Amygdala (tissue), 56 donors: ENCODE results near the gene MATCAP1.

Experiments used
- DNase-seq, 56 donors: peaks; one replicate each; lab custom pipeline; 2025; lab: John Stamatoyannopoulos, UW

Gene MATCAP1

DNA sequence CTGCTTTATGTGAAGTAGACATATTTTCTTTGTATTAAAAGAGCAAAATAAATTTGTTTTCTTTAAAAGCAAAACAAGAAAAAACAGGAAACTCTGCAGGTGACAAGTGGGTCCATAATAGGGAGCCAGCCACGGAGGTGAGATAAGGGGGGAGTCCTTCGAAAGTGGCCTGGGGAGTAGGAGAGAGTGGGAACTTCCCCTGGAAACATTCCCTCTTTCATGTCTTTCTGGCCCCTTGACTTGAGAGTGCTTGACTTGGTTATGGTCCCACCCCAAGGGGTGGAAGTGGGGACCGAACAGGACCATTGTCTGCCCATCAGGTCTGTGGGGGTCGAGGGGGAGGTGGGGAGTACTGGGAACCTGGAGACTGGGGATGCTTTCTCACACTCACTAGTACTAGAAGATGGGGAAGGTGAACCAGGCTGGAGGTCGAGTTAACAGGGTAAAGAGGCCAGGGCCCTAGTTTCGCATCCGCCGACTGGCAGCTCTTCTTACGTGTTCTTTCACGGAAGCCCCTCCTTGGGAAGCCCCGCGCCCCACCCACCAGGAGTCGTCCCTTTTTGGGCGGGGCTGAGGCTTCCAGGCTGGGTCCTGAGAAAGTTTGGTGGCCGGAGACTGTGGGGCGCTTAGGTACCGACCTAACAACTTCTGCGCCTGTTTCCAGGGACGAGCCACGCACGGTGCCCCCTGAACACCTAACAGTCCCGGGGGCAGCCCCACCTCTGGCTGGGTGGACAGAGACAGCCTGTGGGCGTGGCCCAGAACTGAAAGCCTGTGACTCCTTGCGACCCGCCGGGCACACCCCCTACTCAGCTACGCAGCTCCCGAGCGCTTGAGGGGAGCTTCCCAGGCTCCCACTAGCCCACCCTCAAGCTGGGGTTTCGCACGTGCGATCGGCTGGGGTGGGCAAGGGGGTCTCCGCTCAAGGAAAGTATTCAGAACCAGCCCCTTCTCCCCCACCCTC is 24.8 kb downstream of the MATCAP1 start:
- peak in 1 of 56 donors; percentile 42 for DNase-seq

DNA sequence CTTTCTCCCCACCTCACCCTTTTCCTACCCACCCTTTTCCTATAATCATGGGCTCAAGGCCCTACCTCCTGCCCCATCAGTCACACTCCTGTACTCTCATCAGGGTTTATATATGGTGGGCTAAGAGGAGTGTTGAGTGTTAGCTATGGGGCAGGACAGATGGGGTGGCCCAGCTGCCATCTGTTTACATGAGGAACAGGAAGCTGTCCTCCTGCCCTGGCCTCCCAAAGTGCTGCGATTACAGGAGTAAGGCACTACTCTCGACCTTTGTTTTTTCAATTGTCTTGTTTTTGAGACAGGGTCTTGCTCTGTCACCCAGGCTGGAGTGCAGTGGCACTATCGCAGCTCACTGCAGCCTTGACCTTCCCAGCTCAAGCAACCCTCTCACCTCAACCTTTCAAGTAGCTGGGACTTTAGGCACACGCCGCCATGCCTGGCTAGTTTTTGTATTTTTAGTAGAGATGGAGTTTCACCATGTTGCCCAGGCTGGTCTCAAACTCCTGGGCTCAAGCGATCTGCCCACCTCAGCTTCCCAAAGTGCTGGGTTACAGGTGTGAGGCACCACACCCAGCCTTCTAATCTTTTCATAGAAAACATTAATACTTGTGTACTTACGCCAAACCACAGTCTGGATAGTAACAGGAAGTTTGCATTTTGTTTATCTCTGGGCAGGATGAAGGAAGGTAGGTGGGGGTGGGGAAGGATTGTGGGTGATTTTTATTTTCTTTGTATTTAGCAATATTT is 25.7 kb downstream of the MATCAP1 start:
- no peak for DNase-seq

DNA sequence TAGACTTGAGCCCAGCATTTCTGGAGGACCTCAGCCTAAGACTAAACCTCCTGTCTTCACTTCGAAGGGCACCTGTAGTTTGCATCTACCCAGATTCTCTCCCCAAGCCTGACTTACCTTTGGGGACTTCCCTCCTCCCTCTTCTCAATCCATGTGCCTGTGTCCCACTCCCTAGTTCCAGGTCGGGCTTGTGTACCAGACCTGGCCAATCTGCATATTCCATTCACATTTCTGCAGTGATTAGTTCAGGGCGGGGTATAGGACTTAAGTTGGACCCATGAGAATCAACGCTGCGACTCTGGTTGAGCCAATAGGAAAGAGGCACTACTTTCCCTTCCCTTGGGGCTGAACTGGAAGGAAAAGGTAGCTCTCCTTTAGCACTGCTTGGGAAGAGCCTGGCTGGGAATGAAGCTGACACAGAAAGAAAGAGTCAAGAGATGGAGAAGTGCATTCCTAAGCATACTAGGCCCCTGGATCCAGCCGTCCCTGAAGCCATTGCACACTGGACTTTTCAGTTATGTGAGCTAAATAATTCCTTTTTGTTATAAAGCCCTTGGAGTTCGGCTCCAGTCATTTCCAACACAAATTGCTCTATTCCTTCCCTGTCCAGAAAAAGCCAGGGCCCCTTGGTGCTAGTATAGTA is 26.5 kb downstream of the MATCAP1 start:
- DNase-seq: no peak

DNA sequence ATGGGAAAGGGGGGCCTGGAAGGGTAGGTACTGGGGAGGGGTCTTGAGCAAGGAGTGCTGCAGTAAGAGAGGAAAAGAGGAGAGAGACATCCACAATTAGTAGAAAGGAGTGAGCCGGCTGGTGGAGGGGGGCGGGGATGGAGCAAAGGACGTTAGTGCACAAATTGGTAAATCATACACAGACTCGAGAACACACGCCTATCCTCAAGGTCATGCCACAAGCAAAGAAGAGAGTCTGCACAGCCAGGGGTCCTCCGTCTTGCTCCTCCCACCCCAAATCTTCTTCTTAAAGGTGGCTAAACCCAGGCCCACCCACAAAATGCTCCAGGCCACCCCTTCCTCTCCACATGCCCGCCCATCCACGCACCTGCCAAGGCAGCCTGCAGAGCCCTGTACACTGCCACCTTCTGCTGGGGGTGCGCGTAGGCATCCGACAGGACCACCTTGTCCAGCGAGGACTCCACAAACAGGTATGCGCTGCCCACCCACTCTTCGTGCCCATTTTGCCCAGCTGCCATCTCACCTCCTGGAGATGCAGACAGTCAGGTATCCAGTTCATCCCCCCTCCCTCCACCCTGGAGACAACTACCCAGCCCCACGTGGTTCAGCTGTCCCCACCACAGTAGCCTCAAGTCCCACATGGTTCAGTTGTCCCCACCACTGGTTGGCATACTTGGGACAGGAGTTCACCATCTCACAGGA is 27.5 kb downstream of the MATCAP1 start:
- DNase-seq: no peak

DNA sequence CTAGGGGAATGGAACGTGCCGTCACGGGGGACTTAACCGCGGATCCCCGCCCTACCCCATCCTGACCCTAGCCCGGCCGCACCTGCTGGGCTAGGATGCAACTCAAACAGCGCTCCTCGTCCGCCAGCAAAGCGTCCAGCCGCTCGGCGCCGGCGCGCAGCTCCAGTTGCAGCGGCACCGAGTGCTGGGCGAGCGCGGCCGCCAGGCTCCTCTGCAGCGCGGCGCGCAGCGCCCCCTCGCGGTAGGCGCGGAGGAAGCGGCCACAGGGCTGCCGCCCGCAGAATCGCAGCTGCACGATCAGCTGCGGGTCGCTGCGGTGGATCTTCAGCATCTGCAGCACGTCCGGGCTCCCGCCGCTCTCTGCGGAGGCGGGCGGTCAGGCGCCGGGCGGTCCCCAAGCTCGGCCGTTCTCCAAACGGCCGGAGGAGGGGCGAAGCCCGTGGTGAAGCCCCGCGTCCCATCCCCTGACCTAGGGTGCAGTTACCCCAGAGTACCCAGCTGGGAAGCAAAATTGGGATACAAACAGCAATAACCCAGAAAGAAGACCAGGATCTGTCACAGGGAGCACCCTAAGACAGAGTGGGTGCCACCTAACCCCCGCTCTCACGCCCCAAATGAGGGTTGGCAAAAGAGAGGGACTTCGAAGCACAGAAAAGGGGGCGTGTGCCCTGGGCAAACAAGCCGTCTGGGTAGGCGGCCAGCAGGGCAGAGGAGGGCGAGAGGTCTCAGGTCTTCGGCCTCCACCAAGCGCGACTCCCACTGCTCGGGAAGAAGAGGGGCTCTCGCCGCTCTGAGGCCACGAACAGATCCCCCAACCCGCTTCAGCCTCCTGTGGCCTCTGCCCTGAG is 28.2 kb downstream of the MATCAP1 start:
- DNase-seq: peak in 47 of 56 donors; percentile 19 to 86 (median 59)

DNA sequence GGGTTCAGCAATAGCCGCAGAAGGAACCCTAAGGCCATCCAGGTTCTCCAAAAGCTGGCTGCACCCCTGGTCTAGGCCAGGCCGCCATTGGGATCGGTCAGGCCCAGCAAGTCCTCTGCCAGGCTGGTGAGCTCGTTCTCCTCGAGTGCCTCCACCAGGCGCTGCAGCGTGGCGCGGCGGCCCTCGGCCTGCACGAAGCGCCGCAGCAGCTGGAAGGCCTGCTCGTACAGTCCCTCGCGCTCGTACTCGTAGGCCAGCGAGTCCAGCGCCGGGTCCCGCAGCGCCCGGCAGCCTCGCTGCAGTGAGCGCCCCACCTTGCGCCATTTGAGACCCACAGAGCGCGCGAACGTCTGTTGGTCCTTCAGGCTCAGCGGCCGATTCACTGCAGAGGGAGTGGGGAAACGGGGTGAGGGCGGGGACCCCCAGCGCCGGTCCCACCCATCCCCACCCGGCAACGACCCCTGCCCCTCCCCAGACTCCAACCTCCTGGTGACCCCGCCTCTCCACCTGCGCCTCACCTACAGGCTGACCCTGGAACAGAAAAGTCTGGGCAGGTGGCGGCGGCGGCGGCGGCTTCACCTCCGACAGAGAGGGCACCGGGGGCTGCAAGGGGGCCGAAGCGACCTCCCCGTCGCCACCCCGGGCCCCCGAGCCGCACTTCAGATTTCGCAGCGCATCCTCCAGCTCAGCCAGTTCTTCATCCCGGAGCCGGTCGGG is 29.0 kb downstream of the MATCAP1 start:
- peak in 1 of 56 donors; percentile 55 for DNase-seq

DNA sequence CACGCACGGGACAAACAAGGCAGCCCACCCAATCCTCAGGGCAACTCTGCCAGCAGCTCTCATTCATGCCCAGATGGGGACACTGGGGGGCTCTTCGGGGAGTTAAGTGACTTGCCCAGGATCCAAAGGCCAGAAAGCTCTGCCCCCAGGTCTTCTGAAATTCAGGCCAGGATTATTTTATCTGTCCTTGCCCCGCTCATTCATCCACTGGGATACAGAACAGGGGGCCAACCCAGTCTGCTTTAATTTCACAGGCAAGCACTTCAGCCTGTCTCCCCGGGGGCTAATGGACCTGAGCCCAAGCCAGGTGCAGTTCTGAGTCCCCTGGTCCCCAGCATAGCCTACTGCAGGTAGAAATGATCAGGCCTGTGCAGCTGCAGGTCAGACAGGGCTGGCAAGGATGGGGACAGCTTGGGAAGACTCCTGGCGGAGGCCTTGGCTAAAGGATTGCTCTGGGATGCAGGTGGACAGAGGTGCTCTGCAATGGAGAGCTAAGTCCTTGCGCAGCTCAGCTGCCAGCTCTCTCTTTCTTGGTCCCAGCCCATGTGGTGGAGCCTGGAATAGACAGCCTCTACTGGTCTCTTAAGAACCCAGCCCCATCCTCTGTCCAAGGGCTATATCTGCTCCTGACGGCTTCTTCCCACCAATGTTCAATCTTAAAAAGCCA is 32.2 kb downstream of the MATCAP1 start:
- no peak for DNase-seq

DNA sequence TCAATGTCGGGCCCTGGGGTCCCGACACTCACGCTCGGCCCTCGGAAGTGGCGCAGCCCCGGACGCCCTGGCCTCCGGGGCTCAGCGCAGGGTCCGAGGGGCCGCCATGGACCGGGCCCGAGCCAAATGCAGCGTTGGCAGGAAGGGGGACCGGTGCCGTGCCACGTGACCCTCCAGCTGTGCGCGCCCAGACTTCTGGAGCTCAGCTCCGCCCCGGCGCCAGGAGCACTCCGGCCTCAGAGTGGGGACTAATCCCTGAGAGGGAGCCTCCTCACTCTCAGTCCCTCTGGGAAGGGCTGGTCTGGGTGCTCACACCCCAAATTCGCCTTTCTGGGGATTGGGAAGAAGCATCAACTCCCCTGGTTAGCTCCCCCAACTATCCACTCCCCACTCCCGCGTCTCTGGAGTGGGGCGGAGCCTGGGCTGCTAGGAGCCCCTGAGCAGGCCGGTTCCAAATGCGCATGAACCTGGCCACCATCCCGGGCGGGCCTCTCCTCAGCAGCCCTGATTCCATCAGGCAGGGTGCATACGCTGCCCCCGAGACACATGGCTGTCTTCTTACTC is 32.8 kb downstream of the MATCAP1 start, which contains the start of gene B3GNT9:
B3GNT9 (minus strand) TSS at position 166 of the 564 bp plus-strand sequence. CDS start 513 bp downstream, outside the sequence.
- DNase-seq: peak in 44 of 56 donors; percentile 11 to 84 (median 62)

DNA sequence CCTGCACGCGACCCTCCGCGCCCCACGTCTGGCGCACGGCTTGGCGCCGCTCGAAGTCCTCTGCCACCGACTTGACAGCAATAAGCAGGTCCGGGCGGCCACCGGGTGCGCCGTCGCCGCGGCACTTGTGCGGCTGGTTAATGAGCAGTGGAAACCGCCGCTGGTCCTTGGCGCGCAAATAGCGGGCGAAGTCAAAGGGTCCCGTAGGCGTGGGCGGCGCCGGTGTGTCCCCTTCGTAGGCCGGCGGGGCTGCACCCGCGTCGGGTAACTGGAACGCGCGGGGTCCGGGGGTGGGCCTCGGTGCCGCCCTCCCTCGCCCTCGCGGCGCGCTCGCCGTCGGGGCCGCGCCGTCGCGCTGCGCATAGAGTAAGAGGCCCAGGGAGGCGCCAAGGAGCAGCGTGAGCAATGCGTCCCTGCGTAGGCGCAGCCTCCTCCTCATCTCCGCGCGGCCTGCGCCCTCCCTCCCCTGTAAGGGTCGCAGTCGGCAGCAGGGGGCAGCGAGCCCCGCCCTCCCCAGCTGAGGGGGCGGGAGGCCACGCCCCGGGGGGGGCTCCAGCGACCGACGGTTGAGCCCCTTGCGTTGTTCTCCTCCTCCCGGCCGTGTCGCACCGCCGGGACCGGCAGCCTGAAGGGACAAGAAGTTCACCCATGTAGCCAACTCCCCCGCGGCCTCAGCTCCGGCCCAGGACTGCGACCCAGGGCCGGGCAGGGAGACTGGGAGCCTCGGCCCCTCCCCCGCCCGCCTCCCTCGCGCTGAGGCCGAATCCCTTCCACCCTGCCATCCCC is 33.5 kb downstream of the MATCAP1 start:
- DNase-seq: peak in 4 of 56 donors; percentile 19 to 72 (median 40)

DNA sequence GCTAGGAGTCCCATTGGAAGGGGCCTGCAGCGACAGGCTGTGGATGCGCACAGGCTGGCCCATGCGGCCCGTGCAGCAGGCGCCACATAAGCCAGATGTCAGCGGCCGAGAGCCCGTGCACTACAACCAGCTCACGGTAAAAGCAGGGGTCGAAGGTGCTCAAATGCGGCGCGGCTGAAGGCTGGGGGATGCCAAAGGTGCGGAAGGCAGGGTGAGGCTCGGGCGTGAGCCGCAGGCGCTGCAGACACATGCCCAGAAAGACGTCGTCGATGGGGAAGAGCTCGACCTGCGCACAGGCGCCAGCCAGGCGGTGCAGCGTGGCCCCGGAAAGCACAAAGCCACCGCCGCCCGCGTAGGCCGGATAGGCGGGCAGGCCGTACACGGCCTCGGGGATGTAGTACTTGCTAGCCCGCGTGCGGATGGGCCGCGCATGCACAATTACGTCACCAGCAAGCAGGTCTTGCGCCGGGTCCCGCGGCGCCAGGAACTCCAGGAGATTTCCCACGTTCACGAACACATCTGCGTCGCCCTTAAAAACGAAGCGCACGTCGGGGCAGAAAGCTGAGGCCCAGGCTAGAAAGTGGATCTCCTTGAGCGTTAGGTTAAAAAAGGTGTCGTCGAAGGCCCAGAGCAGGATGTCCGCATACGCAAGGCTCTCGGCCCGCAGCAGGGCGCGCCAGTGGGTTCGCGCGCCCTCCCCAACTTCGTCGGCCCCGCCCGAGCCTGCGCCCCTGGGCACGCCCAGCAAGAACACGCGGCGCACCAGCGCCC is 34.3 kb downstream of the MATCAP1 start:
- no peak for DNase-seq

DNA sequence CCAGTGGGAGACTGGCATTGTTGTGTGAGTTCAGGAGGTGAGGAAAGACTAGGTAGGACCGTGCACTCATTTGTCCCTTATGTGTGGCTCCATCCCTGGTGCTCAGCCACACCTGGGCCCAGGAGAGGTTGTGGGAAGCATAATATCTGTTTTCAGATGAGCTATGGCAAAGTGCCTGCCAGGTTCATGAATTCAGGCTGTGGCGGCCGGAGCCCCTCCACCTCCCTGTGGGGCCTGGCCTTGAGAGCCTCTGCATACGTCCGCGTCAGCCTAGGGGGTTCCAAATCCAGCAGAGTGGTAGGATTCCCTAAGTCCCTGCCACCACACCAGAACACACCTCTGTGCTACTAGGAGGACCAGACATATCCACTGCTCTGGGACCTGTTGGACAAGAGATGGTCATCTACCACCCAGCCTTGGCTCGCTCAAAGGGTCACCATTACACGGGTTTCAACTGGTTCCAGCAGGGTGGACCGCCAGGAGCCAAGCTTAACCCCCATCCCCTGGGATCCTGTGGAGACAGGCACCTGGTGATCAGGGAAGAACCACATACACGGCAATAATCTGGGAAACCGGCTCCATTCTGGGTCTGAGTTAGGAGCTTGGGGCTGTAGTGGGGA is 35.0 kb downstream of the MATCAP1 start:
- DNase-seq: no peak

DNA sequence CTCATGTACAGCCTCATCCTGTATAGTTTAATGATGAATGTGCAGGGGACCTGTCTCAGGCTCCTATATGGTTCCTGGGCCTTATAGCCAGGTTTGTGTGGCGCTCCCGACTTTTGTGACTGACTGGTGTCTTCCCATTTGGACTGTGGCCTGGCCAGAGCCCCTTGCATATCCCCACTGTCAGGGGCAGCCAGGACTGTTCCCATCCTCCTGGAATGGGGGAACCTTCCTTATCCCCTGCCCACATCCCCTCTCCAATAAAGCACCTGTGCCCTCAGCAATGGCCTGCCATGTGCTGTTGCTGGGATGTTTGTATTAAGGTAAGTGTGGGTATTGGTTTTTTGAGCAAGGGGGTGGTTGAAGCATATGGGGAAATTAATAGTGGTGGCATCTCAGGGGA is 35.5 kb downstream of the MATCAP1 start:
- no peak for DNase-seq

DNA sequence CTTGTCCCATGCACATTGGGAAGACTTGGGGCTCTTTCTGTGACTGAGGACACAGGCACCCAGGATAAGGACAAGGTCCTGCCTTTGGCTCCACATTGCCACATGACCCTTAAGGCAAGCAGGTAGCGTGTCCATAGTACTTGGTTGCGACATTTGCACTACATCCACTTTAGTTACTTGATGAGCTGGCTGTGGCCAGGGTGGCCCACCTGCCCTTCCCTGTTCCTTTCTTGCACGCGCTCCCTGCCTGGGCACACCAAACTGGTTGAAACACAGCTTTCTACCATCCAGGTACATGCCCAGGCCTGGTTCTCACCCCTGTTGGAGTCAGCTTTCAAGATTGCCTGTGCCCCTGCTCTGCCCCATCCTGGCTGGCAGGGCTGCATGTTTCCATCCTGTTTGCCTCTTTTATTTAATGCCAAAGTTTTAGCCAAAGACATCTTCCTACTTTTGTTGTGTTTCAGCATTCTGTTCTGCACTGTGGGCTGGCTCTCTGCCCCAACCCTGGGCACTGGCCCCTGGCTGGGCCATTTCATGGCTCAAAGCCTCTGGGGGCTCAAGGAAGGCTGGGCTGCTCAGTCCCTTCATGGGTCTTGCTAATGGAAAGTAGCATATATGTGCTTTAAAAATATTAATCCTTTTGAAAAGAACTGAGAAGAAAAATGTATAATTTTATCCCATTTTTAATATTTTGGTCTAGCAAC is 36.2 kb downstream of the MATCAP1 start:
- DNase-seq: no peak

DNA sequence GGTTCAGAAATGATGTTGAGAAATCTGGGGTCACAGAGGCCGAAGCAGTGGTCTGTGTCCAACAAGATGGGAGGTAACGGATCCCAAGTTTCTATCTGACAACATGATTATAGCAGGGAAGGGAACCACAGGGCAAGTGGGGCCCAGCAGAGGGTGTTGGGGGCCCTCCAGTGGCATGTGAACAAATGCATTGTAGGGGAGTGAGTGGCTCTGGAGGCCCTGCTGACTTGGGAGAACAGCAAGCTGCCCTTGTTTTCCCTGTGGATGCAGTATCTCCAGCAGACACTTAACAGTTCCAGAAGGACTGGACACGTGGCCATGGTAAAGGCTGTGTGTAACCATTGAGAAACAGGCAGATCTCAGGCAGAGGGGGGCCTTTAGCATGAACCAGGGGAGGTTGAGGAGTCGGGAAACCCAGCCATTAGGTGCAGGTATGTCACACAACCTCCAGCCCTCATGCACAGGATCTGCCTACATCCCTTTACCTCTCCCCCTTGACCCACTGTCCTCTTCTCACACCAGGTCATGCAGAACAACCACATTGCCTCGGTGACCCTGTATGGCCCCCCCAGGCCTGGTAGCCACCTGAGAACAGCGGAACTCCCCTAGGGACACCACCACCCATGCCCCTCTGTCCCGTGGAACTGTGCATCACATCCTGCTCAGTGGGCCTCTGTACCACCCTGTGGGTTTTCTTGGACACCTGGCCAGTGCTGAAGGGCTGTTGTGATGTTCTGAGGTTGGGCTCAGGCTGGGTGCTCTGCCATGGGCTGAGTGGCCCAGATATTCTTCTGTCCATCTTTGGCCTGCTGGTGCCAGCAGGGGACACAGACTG is 37.0 kb downstream of the MATCAP1 start:
- peak in 3 of 56 donors; percentile 21 to 28 (median 27) for DNase-seq
